Measurements from ENCODE around the gene PRMT3.

DNA sequence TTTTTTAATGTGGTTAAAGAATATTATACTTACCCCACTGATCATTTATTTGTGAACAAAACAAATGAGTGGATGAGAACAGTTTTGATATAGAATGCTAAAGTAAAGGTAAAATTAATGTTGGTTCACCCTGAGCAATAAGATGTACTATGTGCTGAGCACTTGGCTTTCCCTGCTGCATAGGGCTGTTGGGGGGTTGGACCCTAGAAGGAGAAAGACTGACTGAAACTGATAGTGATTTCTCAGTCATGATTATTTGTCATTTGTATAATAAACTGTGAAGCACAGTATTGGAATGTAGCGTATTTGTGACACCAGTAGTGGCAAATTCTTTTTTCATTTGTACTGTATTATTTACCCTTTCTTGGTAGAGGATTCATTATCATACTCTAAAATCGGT, 63.3 kb downstream of the PRMT3 start:
- TF ChIP-seq TAF1 (IDR thresholded peaks at IDR 0.05; ENCODE audit: borderline replicate concordance, low read depth, low read length) (no peak), POLR2A (IDR thresholded peaks at IDR 0.05; ENCODE audit: low read depth, low read length) (no peak)

Data from GM12892 (cell line).